ENCODE measurements around the gene CHD2.

CHD2 gene

DNA sequence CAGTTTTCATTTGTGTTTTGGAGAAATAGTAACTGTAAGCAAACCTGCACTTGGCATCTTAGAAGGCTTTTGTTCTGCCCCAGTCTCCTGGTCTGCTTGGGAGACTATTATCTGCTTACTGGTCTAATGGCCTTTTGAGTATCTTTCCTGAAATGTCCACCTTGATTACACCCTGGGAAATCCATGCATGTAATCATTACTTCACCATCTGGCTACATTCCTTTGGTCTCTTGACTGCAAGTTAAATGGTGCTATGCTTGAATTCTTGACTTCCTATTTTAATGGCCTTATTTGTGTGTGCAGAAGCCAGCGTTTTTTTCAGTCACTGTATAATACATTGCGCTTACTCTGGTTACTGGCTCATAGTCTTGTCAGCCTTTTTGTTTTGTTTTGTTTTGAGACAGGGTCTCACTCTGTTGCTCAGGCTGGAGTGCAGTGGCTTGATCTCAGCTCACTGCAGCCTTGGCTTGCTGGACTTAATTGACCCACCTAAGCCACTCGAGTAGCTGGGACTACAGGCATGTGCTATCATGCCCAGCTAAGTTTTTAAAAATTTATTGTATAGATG lies 30.0 kb downstream of the CHD2 start:
- no peak for DNase-seq (ENCODE audit: low read depth, low spot score)

DNA sequence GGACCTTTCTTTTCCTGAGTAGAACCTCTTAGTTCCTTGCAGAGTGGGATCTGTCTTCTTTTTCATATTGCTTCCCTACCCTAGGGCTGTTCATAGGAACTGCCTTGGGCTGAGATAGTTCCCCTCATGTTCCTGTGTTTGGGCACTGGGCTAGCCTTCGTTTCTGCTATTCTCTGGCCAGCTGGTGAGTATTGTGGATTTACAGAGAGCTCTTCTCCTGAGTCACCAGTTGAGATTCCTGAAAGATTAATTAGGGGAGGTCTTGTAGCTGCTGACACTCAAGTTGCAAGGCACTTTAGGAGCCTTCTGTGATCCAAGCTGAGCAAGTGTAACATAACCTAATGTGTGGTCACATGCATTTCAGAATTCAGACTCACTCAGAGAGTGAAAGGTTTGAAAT lies 30.7 kb downstream of the CHD2 start:
- no peak for DNase-seq (ENCODE audit: low read depth, low spot score)

DNA sequence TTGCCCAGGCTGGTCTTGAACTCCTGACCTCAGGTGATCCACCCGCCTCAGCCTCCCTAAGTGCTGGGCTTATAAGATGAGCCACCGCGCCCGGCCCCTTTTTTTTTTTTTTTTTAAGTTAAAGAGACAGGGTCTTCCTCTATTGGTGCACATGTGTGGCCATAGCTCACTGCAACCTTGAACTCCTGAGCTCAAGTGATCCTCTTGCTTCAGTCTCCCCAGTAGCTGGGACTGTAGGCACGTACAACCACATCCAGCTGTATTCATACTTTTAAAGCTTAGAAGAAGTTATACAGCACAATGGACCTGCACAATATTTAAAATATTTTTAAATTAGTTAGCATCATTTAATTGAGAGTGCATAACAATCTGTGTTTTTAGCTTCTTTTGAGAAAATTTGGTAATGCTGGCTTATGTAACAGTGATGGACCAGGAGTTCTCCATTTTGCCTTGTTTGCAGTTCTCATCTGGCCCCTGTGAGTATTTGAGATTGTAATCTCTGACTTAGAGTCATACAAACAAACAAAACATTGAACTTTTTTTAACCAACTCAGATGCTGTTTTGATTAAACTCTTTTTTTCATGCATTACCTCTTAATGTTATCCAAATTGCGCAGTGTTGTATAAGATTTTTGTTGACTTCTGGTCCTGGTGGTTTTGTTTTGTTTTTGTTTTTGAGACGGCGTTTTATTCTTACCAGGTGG lies 33.0 kb downstream of the CHD2 start:
- no peak for DNase-seq (ENCODE audit: low read depth, low spot score)

DNA sequence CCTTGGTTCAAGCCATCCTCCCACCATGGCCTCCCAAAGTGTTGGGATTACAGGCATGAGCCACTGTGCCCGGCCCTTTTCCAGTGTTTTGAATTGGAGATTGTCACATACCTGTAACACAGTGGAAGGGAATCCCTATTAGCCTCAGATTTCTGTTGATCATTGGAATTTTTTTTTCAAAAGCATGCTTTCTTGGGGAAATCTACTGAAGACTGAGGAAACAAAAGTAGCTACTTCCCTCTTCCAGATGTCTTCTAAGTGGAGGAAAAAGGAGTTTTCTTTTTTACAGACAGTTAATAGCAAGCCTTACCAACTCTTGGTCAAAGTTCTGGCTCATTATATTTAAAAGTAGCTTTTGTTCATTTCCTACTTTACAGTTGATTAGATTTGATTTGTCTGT lies 33.7 kb downstream of the CHD2 start:
- DNase-seq (ENCODE audit: low read depth, low spot score): no peak

DNA sequence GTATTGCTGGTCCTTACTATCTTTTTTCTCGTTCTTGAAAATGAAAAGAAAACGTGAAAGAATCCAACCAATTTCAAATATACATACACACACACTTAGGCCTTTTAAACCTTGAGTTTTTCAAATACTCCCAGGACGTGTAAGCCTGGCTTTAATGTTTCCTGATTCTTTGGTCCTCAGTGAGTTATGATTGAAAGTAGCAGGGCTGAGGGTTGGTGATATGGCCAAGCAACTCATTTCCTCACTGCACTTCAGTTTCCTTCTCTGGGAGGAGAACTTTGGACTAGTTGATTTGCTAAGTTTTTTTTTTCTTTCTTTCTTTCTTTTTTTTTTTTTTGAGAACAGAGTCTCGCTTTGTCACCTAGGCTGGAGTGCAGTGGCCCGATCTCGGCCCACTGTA lies 34.6 kb downstream of the CHD2 start:
- DNase-seq (ENCODE audit: low read depth, low spot score): no peak

DNA sequence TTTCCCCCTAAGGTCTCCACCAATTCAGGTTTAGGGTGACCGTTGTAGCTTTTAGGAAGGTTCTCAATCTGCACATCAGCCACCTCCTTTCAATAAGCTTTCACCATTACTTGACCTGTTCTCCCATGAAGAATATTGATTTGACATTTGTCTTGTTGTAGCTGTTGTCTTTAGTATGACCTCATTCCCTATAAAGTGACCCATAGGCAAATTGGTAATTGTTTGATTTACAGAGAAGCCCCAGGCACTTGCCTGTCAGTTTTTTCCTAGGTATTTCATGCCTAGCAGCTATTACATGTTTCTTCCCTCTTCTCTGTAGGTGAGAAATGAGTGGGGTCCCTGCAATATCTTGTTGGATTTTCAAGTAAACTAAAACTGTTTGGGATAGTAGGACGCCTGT lies 36.0 kb downstream of the CHD2 start:
- no peak for DNase-seq (ENCODE audit: low read depth, low spot score)

DNA sequence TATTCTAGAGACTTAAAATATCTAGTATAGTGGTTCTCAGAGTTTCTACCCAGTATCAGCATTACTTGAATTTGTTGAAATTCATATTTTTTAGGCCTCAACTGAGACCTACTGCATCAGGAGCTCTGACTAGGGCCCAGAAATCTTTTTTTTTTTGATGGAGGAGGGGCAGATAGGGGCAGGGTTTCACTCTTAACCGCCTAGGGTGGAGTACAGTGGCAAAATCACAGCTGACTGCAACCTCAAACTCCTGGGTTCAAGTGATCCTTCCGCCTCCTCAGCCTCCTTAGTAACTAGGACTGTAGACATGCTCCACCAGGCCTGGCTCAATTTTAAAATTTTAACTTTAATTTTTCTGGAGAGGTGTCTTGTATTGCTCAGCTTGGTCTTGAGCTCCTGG lies 36.6 kb downstream of the CHD2 start:
- no peak for DNase-seq (ENCODE audit: low read depth, low spot score)

DNA sequence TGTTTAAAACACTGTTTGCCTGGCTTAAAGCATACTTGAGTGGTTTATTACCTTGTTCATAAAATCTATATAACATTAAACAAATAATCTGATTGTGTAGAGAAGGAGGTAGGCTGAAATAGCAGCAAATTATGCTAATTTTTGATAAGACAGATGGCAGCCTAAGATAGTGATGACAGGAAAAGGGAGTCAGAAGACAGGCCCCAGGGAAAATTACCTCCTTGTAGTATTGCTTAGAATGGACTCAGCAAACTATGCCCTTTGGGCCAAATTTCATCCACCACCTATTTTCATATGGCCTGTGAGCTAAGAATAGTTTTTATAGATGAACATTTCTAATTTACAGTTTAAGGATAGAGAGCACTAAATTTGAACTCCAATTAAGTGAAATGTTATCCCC lies 37.8 kb downstream of the CHD2 start:
- DNase-seq (ENCODE audit: low read depth, low spot score): no peak

DNA sequence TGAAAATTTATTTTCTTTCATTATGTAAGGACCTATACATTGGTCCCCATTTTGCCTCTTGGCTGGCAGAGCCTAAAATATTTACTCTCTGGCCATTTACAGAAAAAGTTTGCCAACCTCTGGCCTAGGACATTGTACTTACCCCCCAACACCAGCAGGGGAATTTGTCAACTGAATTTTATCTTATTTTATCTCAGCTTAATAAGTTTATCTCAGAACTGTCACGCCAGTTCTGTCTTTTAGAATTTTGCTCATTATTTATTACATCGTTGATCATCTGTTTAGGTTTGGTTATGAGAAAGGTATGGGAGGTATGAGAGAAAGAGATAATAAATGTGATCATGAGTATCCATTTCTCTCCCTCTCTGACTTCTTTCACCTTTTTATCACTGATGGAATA lies 38.3 kb downstream of the CHD2 start:
- no peak for DNase-seq (ENCODE audit: low read depth, low spot score)

DNA sequence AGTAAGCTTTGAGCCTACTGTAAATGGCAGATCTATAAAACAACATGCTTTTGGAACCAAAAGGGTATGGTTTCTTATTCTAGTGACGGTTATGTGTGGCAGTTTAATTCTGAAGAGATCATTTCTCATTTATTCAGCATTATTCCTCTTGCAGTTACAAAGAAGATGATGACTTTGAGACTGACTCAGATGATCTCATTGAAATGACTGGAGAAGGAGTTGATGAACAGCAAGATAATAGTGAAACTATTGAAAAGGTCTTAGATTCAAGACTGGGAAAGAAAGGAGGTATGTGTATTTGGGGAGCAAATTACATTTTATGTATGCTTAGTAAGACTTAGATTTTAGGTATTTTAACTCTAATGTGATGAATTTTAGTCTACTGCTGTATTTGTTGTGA lies 41.5 kb downstream of the CHD2 start:
- no peak for DNase-seq (ENCODE audit: low read depth, low spot score)

DNA sequence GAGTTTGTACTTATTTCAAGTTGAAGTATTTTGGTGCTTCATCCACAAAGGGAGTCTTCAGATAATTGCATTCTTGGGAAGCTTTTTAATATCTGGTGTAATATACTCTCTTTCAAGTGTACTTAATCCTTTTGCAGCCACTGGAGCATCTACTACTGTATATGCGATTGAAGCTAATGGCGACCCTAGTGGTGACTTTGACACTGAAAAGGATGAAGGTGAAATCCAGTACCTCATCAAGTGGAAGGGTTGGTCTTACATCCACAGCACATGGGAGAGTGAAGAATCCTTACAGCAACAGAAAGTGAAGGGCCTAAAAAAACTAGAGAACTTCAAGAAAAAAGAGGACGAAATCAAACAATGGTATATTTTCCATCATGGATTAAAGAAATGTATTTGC lies 42.6 kb downstream of the CHD2 start:
- DNase-seq (ENCODE audit: low read depth, low spot score): no peak

DNA sequence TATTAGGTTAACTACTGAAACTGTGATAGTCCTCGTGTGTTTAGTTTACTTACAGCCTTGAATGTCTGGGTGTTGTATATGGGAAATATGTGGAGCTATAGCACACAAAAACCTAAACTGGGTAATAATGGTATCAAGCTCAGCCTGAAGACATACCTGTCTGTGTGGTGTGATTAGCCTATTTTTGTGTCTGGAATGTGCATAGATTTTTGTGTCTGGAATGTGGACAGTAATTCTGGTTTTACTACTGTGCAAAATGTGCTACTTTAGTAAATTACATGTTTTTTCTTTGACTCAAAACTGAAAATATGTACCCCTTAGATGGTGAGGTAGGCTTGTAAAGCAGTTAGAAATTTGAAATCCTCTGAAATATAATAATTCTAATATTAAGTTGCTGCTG lies 43.5 kb downstream of the CHD2 start:
- DNase-seq (ENCODE audit: low read depth, low spot score): no peak

DNA sequence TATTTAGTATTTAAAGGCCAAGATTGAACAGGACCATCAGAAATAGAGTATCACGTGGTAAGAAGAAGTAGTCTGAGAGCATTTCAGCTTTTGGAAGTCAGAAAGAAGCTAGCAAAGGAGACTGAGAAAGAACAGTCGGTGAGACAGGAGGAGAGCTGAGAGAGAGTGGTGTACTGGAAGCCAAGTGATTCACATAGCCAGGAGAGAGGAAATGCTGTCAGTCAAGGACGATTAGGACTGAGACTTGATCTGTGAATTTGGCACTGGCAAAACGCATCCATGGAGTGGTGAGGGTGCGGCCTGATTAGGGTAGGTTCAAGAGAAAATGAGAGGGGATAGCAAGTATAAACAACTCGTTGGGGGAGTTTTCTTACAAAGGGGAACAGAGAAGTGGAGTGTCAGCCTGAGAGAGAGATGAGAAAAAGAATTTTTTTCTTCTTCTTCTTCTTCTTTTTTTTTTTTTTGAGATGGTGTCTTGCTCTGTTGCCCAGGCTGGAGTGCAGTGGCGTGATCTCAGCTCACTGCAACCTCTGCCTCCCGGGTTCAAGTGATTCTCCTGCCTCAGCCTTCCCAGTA lies 44.9 kb downstream of the CHD2 start:
- DNase-seq (ENCODE audit: low read depth, low spot score): no peak

DNA sequence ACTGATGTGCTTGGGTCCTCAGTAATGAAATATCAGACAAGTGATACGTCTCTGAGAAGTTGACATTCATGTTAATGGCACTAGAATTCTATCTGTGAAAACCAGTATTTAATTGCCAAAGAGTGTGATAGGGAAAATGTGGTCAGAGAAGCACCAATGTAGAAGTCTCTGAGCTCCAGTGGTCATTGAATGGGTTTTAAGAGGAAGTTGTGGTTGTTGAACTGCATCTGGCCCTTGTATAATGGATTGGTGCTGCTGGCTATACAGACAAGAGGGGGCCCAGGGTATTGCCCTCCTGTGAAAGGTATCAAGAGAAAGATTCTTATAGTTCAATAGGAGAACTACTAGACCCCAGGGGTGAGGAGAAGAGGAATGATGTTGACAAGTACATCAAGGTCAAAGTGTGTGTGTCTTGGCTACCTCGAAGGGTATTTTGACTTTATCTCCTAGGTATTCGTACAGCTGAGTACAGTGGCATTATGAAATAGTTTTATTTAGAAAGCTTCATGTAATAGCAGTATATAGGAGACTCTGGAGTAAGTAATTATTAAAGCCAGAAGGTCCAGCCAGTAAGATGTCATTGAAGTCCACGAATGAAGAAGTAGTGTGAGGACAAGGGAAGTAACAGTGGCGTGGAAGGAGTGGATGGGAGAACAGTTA lies 47.1 kb downstream of the CHD2 start:
- DNase-seq (ENCODE audit: low read depth, low spot score): no peak

DNA sequence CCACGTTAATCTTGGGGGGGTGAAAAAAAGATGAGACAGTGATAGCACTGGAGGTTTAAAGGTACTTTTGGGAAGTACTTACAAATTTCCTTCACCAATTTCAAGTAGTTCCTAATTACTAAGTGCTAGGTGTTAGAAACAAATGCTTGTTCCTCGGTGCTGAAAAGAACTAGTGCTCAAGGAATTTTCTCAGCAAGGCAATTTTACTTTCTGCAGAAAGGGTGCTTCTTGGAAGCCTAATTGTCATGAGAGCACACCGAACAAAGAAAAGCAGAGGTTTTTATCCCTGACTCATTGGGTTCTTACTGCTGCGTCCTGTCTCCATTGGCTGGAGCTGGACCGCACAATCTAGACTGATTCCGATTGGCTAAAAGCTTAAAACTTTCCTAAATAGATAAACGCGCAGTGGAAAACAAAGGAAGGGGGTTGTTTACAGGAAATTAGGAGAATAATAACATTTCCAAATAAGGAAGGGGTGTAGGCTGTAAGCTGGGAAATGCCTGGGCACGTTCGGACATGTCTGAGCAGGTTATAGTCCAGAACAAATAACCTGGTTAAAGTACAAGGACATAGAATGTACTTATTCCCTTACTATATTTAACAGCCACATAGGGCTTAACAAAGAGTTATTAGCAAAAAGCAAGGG lies 49.6 kb downstream of the CHD2 start:
- no peak for DNase-seq (ENCODE audit: low read depth, low spot score)

DNA sequence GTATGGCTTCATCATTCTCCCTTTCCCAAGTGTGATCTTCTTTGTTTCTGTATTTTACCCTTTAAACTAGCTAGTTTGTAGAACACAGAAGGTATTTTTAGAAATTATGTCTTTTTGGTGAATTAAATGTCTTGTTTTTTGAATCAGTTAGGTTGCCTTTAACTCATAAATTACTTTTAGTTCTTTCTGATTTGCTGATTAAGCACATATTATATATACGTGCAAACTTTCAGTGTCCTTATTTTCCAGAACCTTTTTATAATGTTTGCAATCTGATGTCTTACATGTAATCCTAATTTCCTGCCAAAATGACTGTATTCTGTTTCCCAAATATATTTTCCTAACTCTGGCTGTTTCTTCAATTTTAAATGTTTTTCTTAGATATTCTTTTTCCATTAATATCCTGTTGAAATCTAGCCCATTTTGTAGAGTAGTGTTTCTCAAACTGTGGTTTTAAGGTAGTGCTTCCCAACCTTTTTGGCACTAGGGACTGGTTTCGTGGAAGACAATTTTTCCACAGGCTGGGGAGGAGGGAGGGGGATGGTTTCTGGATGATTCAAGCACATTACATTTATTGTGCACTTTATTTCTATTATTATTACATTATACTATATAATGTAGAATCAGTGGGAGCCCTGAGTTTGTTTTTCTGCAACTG lies 51.8 kb downstream of the CHD2 start:
- no peak for DNase-seq (ENCODE audit: low read depth, low spot score)

DNA sequence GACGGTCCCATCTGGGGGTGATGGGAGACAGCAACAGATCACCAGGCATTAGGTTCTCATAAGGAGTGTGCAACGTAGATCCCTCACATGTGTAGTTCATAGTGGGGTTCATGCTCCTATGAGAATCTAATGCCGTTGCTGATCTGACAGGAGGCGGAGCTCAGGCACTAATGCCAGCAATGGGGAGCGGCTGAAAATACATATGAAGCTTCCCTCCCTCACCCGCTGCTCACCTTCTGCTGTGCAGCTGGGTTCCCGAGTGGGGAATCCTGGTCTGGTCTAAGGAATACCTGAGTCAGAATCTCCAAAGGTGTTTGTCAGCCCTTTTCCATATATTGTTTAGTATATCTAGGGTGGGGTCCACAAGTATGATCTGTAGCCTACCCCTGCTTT lies 52.3 kb downstream of the CHD2 start:
- DNase-seq (ENCODE audit: low read depth, low spot score): no peak

DNA sequence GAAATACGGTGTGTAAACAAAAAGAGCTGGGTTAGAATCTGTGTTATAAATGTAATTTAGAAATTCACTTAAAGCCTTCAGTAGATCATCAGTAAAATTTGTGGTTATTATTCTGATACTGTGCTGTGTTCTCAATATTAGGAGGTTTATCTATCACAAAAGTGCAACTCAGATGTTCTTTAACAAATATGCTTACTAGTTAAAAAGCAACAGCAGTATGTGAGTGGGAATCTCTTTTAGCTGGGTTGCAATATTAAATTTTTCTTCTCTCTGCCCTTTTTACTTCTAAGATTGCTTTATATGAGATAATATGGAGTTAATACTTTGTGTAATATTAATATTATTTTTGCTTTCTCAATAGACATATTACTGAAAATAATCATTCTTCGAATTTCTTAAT lies 53.4 kb downstream of the CHD2 start:
- DNase-seq (ENCODE audit: low read depth, low spot score): no peak

DNA sequence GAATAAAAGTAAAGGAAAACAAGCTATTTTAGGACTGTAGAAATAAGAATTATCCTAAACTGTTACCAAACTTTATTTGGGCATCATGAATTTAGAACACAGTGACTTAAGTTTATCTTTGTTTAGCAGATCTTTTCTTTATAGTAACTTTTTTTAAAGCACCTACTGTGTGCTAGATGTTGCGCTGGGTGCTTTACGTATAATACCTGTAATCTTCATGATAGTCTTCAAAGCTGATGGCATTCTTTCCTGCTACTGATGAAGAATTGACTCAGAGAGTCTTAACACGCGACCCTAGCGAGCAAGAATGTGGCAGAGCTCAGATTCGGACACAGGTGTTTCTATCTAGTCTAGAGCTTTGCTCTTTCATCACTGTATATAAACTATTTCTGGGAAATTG lies 53.9 kb downstream of the CHD2 start:
- no peak for DNase-seq (ENCODE audit: low read depth, low spot score)

DNA sequence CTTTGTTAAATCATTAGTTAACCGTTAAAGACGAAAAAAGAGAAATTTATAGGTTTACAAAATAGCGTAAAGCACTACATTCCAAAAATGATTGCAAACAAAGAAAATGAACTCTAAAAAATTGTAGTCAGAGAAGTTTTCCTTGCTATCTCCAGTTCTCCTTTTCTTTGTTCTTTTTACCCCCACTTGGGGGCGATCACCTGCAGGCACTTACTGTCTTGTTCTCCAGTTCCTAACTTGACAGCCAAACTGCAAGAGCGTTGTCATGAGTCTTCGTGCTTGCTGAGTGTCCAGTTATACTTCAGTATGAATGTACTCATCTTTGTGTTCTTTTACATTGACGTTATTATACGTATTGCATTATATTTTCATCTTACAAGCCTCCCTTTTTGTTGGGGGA lies 54.5 kb downstream of the CHD2 start:
- DNase-seq (ENCODE audit: low read depth, low spot score): peak; percentile 5

DNA sequence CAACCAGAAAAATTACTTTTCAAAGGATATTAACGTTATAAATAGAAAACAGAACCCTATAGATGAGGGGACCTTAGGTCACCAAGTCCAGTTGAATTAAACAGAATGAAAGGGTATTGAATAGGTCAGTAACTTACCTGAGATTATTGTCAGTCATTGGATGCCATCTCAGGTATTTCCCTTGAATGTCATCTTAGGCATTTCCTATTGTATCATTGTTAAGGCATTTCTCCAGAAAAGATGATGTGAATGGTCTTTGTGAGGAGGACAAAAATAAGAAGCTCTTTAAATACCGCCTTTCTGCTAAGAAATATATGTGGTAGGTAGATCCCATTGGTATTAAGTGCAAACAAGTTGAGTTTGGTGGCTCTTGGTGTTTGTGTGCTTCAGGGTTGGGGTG lies 55.6 kb downstream of the CHD2 start:
- DNase-seq (ENCODE audit: low read depth, low spot score): no peak

DNA sequence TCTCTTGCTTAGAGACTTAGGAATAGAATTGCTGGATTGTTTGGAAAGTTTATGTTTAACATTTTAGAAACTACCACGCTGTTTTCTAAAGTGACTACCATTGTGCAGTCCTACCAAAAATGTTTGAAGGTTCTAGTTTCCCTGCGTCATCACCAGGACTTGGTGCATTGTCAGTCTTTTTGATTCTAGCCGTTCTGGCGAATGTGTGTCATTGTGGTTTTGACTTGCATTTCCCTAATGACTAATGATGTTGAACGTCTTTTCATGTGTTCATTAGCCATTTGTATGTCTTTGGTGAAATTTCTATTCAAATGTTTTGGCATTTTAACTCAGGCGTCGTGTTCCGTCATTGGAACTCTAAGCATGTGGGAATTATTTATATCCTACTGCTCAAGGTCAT lies 58.0 kb downstream of the CHD2 start:
- no peak for DNase-seq (ENCODE audit: low read depth, low spot score)
